ENCODE data around the gene RAP1GAP. TPM values are rescaled to one million over a fixed set of nuclear protein-coding genes. Genes with fewer than 3 reads are reported as not detected.

The RAP1GAP gene
- total and polyA plus RNA-seq, 2 of the 13 experiments (the other 11 are each of a cell fraction or from before 2014, with no cell fraction given) = 11.9 to 37.5 TPM

DNA sequence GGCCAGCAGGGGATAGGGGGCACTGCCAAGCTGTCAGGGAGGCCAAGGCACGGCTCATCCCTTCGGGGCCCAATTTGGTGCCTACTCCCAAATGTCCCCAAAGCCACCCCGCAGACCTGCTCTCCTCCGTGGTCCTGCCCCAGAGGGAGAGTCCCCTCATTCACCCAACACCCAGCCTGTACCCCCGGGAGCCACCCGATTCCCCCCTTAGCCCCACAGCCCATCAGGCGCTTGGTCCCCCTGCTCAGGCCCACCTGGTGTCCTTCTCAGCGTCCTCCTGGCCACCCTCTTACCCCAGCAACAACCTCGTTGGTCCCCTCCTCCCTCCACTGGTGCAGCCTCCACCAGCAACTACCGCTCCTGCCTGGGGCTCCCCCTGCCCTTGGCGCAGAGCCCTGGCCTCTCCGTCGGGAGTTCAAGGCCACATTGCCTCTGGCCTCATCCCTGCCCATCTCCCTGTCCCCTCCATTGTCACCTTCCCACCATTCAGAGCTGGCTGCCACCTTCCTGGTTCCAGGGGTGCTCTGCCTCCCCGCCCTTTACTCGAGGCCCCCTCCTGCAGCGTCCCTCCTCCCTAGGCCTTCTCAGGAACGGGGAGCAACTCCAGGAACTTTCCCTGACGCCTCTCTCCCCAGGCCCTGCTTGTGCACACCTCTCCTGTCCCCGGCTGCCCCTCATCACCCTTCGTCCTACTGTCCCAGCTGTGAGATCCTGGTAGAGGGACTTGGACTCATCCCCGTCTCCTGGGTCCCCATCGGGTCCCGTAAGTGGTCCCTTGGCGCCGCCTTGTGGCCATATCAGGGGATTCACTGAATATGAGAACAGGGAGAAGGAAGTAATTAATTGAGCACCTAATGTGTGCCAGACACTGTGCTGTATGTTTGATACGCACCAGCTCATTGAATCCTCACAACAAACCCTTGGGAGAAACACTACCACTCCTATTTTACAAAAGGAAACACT is 73.9 kb downstream of the RAP1GAP start (continued):
- TF ChIP-seq, protein P1, sequence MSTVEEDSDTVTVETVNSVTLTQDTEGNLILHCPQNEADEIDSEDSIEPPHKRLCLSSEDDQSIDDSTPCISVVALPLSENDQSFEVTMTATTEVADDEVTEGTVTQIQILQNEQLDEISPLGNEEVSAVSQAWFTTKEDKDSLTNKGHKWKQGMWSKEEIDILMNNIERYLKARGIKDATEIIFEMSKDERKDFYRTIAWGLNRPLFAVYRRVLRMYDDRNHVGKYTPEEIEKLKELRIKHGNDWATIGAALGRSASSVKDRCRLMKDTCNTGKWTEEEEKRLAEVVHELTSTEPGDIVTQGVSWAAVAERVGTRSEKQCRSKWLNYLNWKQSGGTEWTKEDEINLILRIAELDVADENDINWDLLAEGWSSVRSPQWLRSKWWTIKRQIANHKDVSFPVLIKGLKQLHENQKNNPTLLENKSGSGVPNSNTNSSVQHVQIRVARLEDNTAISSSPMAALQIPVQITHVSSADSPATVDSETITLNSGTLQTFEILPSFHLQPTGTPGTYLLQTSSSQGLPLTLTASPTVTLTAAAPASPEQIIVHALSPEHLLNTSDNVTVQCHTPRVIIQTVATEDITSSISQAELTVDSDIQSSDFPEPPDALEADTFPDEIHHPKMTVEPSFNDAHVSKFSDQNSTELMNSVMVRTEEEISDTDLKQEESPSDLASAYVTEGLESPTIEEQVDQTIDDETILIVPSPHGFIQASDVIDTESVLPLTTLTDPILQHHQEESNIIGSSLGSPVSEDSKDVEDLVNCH (CRISPR knock-in tag; IDR thresholded peaks at IDR 0.05) = no peak
- TF ChIP-seq PTBP1 (IDR thresholded peaks at IDR 0.05; ENCODE audit: low read depth, low read length, poor library complexity, severe bottlenecking) (no peak), NR3C1 (CRISPR knock-in tag; IDR thresholded peaks at IDR 0.05) (no peak), NR2F6 (IDR thresholded peaks at IDR 0.05) (no peak), NR2F6 (CRISPR knock-in tag; IDR thresholded peaks at IDR 0.05) (peak; percentile 60; the same call in 1 of the 2 replicates), POLR2AphosphoS2 (IDR thresholded peaks at IDR 0.05; ENCODE audit: low read depth, low read length) (no peak), RAD21 (CRISPR knock-in tag; IDR thresholded peaks at IDR 0.05) (peak; percentile 57), KLF6 (CRISPR knock-in tag; IDR thresholded peaks at IDR 0.05) (no peak), HNRNPH1 (optimal IDR thresholded peaks at IDR 0.05; ENCODE audit: low read depth, low read length) (no peak), SP5 (CRISPR knock-in tag; IDR thresholded peaks at IDR 0.05; ENCODE audit: borderline replicate concordance, low read depth) (no peak), TCF12 (IDR thresholded peaks at IDR 0.05) (no peak), TCF12 (CRISPR knock-in tag; IDR thresholded peaks at IDR 0.05) (no peak), ZNF7 (CRISPR knock-in tag; IDR thresholded peaks at IDR 0.05) (no peak), ZNF234 (CRISPR knock-in tag; conservative IDR thresholded peaks at IDR 0.05) (no peak), SIN3A (IDR thresholded peaks at IDR 0.05; ENCODE audit: borderline replicate concordance, low read depth, low read length) (no peak), DR1 (CRISPR knock-in tag; IDR thresholded peaks at IDR 0.05) (no peak), ZNF10 (CRISPR knock-in tag; IDR thresholded peaks at IDR 0.05; ENCODE audit: borderline replicate concordance, low read depth) (no peak), FOXA3 (CRISPR knock-in tag; IDR thresholded peaks at IDR 0.05) (no peak), PCBP1 (IDR thresholded peaks at IDR 0.05; ENCODE audit: borderline replicate concordance, low read depth, low read length) (no peak), TAF1 (CRISPR knock-in tag; IDR thresholded peaks at IDR 0.05) (no peak), KLF16 (CRISPR knock-in tag; IDR thresholded peaks at IDR 0.05) (no peak), ZBTB20 (CRISPR knock-in tag; IDR thresholded peaks at IDR 0.05; ENCODE audit: borderline replicate concordance, low read depth) (no peak)
- TF ChIP-seq, protein P2, sequence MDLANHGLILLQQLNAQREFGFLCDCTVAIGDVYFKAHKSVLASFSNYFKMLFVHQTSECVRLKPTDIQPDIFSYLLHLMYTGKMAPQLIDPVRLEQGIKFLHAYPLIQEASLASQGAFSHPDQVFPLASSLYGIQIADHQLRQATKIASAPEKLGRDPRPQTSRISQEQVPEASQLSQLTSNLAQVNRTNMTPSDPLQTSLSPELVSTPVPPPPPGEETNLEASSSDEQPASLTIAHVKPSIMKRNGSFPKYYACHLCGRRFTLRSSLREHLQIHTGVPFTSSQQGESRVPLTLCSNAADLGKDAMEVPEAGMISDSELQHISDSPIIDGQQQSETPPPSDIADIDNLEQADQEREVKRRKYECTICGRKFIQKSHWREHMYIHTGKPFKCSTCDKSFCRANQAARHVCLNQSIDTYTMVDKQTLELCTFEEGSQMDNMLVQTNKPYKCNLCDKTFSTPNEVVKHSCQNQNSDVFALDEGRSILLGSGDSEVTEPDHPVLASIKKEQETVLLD (CRISPR knock-in tag; IDR thresholded peaks at IDR 0.05; ENCODE audit: low read depth) = no peak
- TF ChIP-seq, protein P3, sequence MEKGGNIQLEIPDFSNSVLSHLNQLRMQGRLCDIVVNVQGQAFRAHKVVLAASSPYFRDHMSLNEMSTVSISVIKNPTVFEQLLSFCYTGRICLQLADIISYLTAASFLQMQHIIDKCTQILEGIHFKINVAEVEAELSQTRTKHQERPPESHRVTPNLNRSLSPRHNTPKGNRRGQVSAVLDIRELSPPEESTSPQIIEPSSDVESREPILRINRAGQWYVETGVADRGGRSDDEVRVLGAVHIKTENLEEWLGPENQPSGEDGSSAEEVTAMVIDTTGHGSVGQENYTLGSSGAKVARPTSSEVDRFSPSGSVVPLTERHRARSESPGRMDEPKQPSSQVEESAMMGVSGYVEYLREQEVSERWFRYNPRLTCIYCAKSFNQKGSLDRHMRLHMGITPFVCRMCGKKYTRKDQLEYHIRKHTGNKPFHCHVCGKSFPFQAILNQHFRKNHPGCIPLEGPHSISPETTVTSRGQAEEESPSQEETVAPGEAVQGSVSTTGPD (CRISPR knock-in tag; IDR thresholded peaks at IDR 0.05) = no peak
- TF ChIP-seq, protein P4, sequence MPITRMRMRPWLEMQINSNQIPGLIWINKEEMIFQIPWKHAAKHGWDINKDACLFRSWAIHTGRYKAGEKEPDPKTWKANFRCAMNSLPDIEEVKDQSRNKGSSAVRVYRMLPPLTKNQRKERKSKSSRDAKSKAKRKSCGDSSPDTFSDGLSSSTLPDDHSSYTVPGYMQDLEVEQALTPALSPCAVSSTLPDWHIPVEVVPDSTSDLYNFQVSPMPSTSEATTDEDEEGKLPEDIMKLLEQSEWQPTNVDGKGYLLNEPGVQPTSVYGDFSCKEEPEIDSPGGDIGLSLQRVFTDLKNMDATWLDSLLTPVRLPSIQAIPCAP (CRISPR knock-in tag; IDR thresholded peaks at IDR 0.05; ENCODE audit: low read depth) = no peak

Measured in HepG2 (cell line).